GM21619 (cell line): ENCODE results near the gene CRYBA2.

Source experiments
- ATAC-seq: cut with Tn5 transposase; IDR thresholded peaks from one replicate; pipeline ENCODE4 v1.9.1; 2021; ENCODE audit not compliant: unreplicated experiment

Gene CRYBA2

DNA sequence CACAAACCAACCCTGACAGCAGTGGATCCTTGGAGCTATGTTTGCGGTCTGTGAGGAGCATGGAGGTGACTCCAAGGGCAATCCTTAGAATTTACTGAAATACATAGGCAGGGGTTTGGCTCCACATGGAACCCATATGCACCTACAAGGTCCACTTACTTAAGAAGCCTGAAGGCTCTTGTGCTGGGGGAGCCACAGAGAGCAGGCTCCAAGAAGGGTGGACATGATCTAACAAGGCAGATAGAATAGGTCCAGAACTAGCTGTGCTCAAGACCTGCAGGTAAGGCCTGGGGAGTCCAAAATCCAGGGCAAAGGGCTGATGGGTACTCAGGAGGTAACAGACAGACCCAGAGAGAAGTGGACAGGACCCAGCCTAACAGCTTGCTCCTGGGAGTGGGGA lies 34.9 kb downstream of the CRYBA2 start:
- no peak for ATAC-seq

DNA sequence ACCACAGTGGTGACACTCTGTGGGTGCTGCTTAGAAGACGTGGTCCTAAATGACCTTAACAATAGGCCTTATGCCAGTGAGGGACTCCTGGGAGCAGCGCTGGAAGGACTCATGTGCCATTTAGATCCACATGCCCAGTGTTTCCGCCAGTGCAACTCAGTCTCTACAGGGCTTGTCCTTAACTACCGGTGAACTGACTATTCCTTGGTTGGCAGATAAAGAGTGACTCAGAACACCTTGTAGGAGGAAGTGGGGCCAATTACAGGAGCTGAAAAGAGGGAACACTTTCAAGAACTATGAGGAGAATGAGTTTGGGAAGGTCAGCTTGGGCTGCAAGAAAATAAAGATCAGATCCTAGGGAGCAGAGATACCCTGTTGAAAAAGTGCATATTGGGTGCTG lies 35.6 kb downstream of the CRYBA2 start:
- ATAC-seq: no peak

DNA sequence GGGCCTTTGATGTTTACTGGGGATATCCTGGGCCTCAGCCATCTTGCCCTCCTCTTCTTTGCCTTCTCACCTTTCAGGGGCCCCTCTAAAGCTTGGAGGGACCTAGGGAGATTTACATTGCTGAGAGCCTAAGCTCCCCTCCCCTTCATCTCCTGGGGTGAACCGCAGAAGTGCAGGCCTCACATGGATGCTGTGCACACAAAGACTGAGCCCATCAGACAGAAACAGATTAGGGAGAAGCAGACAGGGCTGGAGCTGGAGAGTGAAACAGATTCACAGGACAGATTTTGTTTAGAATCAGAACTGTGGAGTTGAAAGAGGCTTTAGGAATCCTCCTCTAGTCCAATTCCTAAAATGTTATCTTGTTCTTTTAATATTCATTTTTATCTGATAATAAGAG lies 37.2 kb downstream of the CRYBA2 start:
- no peak for ATAC-seq

DNA sequence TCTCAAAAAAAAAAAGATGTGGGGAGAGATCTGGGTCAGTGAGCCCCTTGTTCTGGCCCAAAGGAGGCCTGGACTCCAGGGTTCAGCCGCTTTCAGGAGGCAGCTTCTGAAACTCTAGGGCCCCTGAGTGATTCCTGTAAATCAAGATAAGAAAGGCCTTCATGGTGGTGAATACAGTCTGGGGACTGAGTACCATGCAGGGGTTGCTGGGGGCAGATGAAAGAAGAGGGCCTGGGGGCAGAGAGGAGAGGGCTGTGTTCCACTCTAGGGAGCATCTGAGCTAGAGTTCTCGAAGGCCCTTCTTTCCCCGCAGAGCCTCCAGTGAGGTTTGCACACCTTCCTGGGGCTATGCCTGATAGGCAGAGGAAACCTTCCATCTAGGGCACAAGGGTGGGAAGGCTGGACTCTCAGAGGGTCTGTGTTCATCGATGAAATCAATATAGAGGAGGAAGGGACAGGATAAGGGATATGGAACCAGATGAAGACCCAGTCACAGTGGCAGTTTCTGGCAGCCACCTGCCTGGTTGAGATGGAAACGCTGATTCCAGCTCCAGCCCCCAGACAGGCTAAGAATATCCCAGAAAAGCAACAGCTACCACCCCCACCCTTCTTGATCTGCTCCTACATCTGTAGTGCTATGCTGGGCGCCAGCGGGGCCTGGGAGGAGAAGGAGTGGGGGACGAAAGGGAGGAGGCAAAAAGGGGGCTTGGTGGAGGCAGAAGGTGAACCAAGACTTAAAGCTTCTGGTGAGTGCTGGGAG lies 38.5 kb downstream of the CRYBA2 start:
- ATAC-seq: no peak

DNA sequence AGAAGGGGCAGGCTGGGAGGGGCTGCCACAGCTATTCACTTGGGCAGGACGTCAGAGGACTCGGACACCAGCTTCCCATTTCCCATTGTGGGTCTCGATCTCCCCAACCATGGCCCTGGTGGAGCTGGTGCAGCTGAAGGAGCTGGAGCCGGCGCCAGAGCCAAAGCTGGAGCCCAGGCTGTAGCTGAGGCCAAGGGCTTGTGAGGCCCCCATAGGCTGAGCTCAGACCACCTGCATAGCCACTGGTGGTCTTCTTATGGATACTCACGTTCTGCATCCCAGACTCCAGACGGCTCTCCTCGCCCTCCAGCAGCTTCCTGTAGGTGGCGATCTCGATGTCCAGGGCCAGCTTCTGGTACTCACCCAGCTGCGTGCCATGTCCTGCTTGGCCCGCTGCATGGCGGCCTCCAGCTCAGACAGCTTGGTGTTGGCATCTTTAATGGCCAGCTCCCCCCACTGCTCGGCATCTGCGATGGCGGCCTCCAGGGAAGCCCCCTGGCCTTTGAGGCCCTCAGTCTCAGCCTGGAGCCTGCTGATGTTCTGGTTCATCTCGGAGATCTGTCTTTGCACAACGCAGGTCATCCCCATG lies 39.8 kb downstream of the CRYBA2 start:
- ATAC-seq: no peak

DNA sequence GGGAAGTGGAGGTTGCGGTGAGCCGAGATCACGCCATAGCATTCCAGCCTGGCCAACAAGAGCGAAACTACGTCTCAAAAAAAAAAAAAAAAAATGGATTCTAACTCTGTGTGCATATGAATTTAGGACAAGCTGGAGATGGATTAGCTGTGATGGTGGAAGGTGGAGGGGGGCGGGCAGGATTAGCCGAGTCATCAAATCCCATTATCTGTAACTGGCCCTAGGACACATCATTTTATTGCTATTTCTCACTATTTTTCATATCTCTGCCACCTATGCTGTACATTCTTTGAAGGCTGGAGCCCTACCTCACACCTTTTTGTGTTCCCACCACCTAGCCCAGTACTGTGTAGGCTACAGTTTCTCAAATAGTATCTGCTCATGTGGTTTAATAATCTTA lies 41.1 kb downstream of the CRYBA2 start:
- ATAC-seq: no peak

DNA sequence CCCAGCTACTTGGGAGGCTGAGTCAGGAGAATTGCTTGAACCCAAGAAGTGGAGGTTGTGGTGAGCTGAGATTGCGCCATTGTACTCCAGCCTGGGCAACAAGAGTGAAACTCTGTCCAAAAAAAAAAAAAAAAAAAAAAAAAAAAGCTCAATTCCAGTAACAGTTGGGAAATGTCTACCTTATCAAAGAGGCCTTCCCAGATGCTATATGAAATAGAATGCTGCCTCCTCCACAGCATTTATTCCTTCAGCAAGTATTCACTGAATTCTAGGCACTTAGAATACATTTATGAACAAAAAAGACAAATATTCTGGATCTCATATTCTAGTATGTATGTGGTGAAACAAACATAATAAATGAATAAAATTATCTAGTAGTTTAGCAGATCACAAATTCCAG lies 46.6 kb downstream of the CRYBA2 start:
- no peak for ATAC-seq

DNA sequence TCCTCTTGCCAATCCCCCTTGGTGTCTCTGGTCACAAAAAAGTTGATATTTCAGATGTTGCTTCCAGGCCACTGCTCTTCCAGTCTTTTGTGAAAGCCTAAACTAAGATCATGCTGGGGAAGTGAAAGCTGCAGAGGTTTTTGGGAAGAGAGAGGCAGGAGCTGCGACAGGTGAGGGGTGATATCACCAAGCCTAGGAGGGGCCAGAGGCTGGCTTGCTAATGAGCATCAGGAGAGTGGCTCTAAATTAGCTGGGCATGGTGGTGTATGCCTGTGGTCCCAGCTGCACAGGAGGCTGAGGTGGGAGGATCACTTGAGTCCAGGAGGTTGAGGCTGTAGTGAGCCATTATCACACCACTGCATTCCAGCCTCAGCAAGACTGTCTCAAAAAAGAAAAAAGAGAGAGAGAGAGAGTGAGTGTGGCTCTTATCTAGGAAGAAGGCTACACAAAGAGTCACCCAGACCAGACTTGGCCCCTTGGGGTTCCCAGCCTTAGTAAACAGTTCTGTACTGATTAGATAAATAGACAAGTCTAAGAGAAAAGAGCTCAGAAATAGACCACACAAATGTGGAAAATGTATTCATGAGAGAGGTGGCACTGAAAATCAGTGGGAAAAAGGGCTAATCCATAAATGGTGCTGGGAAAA lies 48.3 kb downstream of the CRYBA2 start:
- no peak for ATAC-seq
